T-helper 2 cell treated with Interferon-gamma antibody and Interleukin-4, amounts not matched to agents 100 ng/mL and 5 ng/mL, for 36 hours (primary cell): Measurements from ENCODE around the gene EDN2. TPM values are rescaled to one million over a fixed set of nuclear protein-coding genes. Genes with fewer than 3 reads are reported as not detected.

ENCODE experiments used
- intact Hi-C: fragments of 100-400 bp; cut with micrococcal nuclease; formaldehyde crosslinking; loops from one replicate; pipeline ENCODE4 v1.15.1; 2023
- total RNA-seq: library from RNA; stranded (reverse); gene quantifications from 2 replicates; pipeline ENCODE4 v1.2.3, GENCODE V29; 2022

Gene EDN2
- total RNA-seq, 1 donor from 2014 or later = not detected

DNA sequence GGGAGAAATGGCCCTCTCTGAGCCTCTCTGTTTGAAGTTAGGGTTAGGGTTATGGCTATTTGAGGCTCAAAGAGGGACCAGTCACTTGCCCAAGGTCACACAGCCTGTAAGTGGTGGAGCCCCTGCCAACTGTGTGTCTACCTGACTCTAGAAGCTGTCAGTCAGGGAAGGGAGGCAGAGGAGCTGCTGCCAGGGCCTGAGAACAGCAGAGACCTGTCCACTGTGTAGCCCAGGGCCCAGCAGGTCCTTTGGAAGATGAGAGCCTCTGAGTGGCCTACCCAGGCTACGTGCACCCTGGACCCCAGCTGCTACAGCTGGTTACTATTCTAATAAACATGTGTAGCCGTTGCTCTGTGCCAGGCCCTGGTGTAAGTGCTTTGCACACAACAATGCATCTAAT is 15.1 kb upstream of the EDN2 start:
- intact Hi-C loops = loop anchor here (10.0 kb wide), 1 partner anchor 675 kb away; no protein-coding TSS in a partner anchor

DNA sequence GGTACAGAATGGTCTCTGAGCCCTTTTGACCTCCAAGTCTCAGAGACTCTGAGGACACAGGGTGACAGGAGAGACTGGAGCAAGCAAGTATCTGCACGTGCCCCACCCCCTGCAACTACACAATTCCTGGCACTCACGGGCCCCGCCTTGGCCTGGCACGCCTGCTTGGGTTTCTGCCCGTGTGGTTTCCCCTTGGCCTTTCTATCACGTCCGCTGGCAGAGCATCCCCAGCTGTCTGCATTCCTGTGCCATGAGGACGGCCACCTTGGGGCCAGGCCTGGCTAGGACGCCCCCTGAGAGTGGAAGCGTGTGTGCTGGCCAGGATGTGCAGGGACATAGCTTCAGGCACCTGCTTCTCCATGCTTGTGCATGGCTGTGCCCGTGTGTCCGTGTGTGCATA is 14.3 kb upstream of the EDN2 start:
- intact Hi-C loops = loop anchor here (10.0 kb wide), 1 partner anchor 676 kb away; no protein-coding TSS in a partner anchor

DNA sequence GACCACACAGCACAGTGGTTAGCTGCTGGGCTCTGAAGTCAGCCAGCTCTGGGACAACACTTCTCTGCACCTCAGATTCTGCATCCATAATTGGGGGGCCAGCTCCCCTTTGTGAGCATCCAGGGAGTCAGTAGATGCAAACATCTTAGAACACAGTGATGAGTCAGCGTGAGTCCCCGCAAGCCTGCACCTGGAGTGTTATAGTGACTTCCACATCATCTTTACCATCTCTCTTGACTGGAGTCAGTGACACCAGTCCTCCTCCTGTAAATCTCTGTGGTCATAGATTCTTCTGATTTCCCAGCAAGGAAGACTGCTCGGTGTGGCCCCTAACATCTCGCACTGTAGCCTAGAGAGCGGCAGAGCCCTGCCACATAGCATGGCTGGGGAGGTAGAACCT is 13.9 kb upstream of the EDN2 start:
- intact Hi-C loops = loop anchor here (10.0 kb wide), 1 partner anchor 676 kb away; no protein-coding TSS in a partner anchor

DNA sequence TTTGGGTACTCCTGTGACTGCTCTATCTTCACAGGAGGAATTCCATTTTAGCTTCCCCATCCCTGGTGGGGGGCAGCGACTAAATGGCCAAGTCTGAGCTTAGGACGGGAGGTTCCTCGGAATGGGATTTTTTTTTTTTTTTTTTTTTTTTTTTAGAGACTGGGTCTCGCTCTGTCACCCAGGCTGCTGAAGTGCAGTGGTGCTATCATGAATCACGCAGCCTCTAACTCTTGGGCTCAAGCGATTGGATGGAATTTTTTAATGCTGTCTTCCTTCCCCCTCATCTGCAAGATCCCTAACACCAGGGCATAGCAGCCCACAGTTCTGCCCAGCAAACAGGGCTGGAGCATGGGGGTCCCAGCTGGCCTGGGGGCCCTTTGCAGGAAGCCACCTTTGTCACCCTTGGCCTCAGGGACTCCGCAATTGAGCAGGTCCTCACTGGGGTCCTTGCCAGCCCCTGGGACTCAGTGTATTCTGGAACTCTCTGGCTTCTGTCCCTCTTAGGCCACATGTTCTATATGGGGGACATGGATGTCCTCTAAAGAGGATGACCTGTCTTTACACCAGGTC is 13.1 kb upstream of the EDN2 start:
- intact Hi-C loops = loop anchor here (10.0 kb wide), 1 partner anchor 677 kb away; no protein-coding TSS in a partner anchor

DNA sequence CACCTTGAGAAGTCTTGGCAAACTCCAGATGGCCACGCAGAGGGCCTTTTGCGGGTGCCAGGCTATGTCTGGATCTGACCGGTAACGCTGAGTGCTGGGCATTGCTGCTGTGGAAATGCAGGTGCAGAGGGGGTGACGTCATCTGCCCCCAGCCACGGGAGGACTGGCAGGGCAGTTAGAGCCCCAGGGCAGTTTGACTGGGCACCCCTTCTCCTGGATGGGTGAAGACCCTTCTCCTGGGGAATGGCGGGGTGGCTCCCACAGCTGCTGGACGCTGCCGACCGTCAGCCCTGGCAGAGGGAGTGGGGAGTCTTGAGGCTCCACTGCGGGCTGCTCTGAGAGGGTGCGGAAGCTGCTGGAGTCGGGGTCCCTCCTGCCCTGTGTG is 12.6 kb upstream of the EDN2 start:
- intact Hi-C loops = loop anchor here (10.0 kb wide), 1 partner anchor 678 kb away; no protein-coding TSS in a partner anchor

DNA sequence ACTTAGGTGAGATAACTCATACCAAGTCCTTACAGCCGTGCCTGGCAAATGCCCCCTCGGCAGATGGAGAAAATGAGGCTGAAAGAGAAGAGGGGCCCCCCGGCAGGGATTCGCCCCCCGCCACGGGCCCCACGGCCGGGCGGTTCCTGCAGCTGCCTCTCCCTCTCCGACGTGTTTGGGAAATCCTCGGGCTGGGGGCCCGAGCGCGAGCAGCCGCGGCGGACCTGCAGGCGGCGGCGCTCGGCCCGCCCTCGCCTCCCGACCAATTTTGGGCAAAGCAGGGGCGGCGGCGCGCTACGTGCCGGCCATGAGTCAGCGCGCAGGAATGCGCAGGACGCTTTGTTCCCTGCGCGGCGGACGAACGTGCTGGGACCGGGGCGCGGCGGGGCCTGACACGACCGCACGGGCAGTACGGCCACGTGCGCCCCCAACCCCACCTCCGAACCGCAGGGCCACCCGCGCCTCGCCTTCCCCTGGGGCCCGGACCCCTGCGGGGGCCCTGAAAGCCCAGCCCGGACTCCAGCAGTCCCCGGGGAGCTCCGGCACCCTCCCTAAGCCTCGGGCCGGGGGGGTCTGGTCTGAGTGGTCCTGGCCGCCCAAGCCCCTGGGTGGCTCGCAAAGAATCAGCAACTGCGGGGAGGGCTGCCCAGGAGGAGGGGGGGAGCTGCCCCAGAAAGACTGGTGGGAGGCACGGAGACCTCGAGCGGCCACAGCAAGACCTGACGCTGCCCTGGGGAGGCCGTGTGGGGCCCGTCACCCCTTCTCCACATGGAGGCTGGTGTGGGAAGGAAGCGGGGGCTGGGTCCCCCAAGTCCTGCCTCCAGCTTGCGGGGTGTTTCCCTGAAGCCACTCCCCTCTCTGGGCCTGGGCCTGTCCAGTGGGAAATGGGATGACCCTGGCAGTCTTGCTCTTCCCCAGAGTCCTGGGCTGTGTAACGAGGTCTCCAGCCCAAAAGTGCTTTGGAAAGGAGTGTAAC is 11.9 kb upstream of the EDN2 start:
- intact Hi-C loops = loop anchor here (10.0 kb wide), 1 partner anchor 678 kb away; no protein-coding TSS in a partner anchor

DNA sequence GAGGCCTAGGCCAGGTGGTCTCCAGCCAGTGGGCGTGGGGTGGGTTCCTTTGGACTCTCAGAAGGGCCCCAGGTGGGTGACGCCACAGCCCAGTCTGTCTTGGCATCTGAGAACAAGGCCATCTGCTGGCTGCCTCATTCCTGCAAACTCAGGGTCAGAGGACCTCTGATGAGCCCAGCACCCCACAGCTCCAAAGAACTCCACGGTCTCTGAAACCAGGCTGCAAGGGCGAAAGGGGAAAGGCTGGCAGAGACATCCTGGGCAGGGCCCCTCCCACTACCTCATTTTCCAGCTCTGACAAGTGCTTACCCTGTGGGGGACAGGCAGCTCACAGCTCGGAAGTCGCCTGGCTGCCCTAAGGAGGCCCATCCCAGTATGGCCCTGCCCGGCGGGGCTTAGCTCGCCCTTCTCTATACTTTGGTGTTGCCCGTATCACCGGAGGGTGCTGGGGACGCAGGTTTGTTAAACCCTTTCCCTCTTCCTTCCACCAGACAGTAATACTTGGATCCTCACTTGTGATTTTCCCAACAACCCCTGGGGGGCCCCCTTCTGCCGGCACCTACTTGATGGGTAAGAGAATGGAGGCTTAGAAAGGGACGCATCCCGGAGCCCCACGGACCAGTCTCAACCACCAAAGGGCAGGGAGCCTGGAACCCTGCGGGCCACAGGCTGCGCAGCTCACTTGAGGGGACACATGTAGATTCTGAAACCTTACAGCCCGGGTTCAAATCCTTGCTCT is 10.9 kb upstream of the EDN2 start:
- intact Hi-C loops = loop anchor here (10.0 kb wide), 1 partner anchor 679 kb away; no protein-coding TSS in a partner anchor

DNA sequence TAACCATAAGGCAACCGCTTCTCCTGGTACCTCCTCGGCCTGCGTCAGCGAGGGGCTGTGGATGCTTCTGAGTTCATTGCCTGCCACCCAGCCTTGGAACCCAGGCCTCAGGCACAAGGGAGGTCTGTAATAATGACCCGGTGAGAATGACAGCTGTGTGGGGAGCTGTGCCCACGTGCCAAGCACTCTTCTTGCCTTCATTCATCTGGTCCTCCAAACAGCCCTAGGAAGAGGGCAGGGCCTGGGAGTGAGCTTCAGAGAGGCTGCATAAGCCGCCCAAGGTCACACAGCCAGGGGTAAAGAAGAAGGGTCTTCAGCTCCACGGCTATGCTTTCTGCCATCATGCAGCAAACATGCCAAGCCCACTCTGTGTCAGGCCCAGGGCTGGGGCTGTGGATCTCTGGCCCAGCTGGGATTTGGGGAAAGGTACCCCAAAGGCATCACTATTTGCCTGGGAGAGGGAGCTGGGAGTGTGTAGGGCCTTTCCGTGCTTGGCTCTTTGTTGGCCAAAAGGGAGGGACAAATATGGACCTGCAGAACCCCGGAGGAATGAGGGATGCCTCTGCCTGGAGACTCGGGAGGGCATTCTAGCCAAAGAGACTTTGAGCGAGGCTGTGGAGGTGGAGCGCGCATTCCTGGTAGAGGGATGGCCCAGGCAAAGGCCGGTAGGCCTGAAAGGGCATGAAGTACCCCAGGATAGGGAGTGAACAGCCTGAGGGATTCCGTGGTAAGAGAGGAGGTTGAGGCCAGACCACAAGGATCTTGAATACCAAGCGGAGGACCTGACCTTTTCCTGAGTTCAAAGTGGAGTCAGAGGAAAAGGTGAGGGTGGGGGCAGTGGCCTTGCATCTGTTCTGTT is 10.1 kb upstream of the EDN2 start:
- intact Hi-C loops = loop anchor here (10.0 kb wide), 1 partner anchor 680 kb away; no protein-coding TSS in a partner anchor

DNA sequence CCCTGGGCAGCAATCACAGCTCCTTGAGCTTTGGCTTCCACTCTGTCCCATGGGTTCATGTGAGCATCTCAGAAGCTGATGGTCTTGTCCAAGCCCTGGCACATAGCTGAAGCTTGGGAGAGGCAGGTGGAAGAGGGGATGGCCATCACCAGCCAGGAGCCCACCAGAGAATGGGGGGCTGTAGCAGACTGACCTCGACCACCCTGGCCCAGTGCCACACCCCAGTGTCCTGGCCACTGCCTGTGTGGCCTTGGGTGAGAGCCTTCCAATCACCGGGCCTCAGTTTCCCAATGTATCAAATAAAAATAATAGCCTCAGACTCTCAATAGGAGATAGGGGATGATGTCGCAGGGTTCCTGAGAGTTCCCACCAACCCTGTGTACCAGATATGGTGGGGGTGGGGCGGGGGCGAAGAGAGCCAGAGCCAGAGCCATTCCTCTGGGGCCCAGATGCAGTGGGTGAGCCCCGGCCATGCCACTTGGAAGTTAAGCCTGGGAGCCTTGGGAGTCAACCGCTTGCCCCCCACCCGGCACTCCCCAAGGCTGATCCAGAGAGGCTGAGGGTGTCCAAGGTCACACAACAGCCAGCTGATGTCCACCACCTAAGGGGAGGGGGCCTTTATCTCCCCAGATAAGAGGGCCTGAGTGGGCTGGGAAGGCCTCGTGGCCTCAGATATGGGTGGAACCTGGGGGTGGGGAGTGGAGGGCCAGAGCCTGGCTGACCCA is 9.3 kb upstream of the EDN2 start:
- intact Hi-C loops = loop anchor here (10.0 kb wide), 1 partner anchor 681 kb away; no protein-coding TSS in a partner anchor

DNA sequence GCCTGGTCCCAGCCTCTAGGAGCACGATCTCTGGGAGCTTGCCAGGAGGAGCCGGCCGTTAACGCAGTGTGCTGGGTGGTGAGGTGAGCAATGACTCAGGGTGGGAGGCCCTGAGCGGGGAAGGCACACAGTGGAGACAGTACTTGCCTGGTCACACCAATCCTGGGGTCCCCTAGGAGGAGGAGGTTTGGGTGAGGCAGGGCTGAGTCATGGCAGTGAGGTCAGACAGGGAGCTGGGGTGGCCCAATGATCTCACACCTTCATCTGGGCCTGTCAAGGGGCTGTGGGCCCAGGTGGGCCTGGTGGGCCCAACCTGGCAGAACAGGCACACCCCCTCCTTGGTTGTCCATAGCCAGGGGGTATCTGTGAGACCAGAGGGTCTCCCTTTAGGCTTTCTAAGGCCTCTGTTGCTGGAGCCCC is 8.6 kb upstream of the EDN2 start:
- intact Hi-C loops = loop anchor here (10.0 kb wide), 1 partner anchor 682 kb away; no protein-coding TSS in a partner anchor

DNA sequence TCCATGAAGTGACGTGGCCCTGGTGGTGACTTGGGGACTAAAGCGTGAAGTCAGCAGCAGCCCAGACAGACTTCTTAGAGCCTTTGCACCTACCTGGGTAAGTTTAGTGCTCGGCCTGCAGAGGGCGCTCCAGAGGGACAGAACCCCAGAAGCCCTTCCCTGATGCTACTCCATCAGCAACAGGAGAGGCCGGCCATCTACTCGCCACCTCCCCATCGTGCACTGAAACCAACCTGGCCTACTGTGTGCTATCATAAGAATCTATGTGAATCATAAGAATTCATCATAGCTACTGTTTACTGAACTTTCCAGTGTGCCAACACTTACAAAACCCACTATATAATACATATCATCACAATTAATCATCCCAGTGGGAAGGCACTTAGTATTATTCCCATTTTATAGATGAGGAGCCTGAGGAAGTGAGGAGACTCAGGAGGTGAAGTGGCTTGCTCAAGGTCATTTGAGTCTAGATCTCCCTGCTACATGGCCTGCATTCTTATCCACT is 7.9 kb upstream of the EDN2 start:
- intact Hi-C loops = loop anchor here (10.0 kb wide), 1 partner anchor 682 kb away; no protein-coding TSS in a partner anchor

DNA sequence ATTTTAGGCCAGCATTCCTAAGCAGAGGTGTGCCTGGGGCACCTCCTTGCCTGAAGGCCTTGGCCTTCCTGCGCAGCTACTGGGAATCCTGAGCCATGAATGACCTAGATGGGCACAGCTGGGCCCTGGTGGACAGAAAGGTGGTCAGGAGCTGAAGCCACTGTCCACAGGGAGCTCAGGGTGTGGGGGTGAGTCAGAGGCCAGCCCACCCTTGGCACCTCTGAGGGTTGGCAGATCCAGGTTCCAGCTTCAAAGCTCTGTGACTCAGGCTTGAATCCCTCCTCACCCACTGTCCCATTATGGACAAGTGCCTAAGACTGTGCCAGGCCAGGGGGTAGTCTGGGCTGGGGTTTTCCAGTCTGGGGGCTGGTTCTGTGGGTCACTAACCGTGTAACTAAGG is 6.4 kb upstream of the EDN2 start:
- intact Hi-C loops = loop anchor here (10.0 kb wide), 1 partner anchor 684 kb away; no protein-coding TSS in a partner anchor

DNA sequence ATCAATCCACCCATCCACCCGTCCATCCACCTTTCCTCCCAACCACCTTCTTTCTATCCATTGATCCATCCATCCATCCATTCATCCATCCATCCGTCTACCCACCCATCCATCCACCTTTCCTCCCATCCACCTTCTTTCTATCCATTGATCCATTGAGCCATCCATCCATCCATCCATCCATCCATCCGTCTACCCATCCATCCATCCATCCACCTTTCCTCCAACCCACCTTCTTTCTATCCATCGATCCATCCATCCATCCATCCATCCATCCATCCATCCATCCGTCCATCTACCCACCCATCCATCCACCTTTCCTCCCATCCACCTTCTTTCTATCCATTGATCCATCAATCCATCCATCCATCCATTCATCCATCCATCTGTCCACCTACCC is 5.1 kb upstream of the EDN2 start:
- intact Hi-C loops = no loop called here

DNA sequence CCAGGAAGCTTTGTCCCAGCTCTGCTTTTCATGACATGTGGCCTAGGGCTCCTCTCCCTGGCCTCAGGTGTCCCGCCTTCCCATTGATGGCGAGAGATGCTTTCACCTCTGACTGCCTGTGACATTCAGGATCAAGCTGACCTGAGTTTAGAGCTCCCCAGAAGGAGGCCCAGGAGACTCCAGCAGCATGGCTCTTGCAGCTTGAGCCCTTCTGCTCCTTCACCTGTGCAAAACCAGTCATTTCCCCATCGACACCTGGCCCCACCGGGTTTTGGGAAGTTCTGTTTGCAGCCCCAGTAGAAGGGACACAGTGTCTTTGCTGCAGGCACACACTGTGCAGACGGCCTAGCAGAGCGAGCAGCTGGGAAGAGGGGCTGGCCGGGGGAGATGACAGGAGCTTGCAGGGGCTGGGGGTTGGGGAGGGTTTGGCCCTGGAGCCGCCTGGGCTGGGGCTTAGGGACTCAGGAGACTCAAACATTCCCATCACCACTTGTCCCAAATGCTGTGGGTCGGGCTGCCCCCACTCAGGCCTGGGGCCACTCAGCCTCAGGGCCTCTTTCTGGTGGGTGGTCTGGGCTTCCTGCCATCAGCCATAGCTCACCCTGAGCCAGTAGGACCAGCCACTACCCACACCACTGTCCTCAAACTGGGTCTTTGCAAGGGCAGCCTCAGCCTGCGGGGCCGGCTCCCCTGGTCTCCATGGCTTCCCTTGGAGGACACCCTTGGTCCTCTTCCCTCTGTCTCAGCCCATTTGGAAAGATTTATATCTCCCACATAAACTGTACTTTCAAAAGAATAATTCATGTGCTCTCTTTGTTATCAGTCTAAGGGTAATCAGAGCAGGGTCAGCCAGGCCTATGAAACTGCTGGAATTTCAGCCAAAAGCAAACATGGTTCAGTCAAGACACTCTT is 3.8 kb upstream of the EDN2 start:
- intact Hi-C loops = no loop called here

DNA sequence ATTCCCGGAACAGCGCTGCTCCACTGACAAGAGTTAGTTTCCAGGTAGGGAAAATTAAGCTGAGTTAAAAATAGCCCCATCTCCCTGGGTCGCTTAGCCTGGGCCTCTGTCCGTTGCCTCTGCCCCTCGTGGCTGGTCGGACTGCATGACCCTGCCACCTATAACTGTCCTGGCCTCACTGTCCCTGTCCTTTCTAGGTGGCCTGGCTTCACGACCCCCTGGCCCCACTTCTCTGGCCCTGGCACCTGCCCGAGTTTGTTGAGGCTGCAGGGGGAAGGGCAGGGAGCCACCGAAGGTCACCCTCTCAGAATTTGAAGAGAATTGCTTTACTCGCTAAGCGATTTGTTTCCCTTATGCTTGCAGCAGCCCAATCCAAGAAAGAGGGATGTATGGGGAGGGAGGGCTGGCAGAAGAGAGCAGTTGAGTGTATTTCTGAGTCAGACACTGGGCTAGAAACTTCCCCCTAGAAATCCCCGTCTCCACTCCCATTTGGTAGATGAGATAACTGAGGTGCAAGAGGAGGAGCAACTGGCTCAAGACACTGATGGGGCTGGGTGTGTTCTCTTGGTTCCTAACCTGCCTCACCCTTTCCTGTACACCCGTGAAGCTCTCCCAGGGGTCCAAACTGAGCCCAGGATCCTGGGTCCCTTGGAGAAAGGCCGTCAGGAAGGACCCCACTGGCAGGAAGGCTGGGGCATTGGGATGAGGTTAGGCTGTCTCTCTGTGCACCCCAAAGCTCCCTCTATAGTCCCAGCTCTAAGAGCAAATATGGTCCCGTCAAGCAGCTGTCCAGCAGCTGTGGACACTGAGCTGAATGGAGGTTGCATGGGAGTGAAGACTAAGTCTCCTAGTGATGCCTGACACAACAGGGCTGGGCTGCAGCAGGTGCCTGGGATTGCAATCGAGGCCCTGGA is 2.9 kb upstream of the EDN2 start:
- intact Hi-C loops = no loop called here

DNA sequence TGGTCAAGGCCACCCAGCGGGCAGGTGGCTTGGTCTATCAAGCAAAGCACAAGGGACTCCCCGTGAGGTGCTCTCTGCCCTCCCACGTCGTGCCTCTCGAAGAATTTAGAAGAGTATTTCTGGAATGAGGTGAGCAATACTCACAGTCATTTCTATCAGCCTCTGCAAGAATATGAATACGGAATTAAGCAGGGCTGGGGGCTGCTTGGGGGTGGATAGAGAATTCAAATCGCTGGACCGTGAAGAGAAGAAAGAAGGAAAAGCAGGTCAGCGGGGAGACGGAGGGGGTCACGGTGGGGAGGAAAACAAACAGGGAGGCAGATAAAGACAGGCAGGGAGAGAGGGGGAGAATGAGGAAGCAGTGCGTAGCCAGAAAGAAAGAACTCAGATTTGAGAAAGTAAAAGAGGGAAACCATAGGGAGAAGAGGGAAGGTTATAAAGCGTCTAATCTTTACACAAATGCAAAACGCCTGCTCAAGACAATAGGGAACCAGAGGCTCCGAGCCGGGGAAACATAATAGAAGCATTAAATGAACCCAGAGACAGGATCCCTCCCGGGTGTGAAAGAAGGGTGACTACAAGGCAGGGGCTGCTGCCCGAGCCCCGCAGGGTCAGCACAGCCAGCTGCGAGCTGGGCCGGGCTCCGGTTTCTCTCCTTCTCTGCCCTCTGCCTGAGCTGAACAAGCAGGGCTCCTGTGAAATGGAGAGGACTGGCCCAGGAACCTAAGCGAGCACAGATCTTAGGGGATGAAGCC is 2.1 kb upstream of the EDN2 start:
- intact Hi-C loops = no loop called here

DNA sequence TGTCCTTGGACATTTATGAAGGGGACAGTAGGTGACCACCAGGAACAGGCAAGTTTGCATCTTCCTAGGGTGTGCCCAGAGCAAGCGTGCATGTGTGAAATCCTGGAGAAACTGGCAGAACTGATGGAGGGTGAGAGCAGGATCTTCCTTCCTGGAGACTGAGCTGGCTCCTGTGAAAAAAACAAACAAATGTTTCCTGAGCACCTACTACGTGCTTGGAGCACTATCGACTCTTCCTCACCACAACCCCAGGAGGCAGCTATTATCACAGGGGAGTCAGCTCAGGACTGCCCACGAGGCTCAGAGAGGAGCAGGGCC is 1.5 kb upstream of the EDN2 start:
- intact Hi-C loops = no loop called here
